Endothelial cell of umbilical vein (primary cell): ENCODE results near the gene PPOX. TPM values are rescaled to one million over a fixed set of nuclear protein-coding genes. Genes with fewer than 3 reads are reported as not detected.

ENCODE experiments used
- BruUV-seq: library from RNA; stranded (reverse); fragments of 400-500 nt; replicated peaks from 2 replicates; lab custom pipeline; 2021; lab: Mats Ljungman, UMichigan
- CTCF ChIA-PET: fragments of 300-600, 350-600 bp; sonication (Branson Sonifier 250); formaldehyde crosslinking; loops from one replicate; lab custom pipeline; 2021; ENCODE audit warnings: antibody characterized with exemption, inconsistent platforms; lab: Charles Lee
- POLR2A ChIA-PET: fragments of 300-600, 350-600 bp; sonication (Branson Sonifier 250); formaldehyde crosslinking; loops from one replicate; lab custom pipeline; 2021; ENCODE audit warnings: antibody characterized with exemption, inconsistent platforms; lab: Charles Lee
- DNase-seq: peaks from one replicate; pipeline ENCODE4 v3.0.0-alpha.2; 2011; ENCODE audit warnings: low read depth, low spot score
- FAIRE-seq: peaks from 2 replicates; lab custom pipeline; 2011; peaks lifted over from hg19 to GRCh38; lab: Jason Lieb, UNC
- H2AFZ ChIP-seq: 2 replicates; pipeline ENCODE4 v1.6.0; 2012; ENCODE audit warnings: low read depth, low read length, control low read depth, inconsistent platforms
- H3K27ac ChIP-seq: 2 replicates; pipeline ENCODE4 v1.5.1; 2011; ENCODE audit warnings: low read depth, mild to moderate bottlenecking, control low read depth, low read length, moderate library complexity; ENCODE audit not compliant: insufficient read depth
- H3K27me3 ChIP-seq, 2 experiments: 2 replicates each; pipeline versions ENCODE4 v1.6.0 to v1.6.1; 2011; ENCODE audit warnings: low read length in 2 of 2, mixed read lengths in 1 of 2; ENCODE audit not compliant: control insufficient read depth in 2 of 2, insufficient read depth in 2 of 2
- H3K36me3 ChIP-seq, 2 experiments: 2 replicates in 1 of 2; 3 replicates in 1 of 2; pipeline ENCODE4 v1.5.1; 2011; ENCODE audit warnings: low read length in 2 of 2, mild to moderate bottlenecking in 1 of 2, moderate library complexity in 1 of 2; ENCODE audit not compliant: control insufficient read depth in 2 of 2, insufficient read depth in 2 of 2; ENCODE audit errors: extremely low read depth in 1 of 2
- H3K4me1 ChIP-seq: 3 replicates; pipeline ENCODE4 v1.5.1; 2011; ENCODE audit warnings: mild to moderate bottlenecking, low read length; ENCODE audit not compliant: control insufficient read depth, insufficient read depth; ENCODE audit errors: extremely low read depth
- H3K4me2 ChIP-seq: 2 replicates; pipeline ENCODE4 v1.6.1; 2011; ENCODE audit warnings: low read length, control low read depth, mixed read lengths; ENCODE audit not compliant: insufficient read depth
- H3K4me3 ChIP-seq, 3 experiments: fragments of 200-600 bp in 1 of 3; sonication (generic), shearing (Covaris generic) in 1 of 3; replicated peaks in 1 of 3; 2 replicates each; pipeline ENCODE4 v1.5.1; 2011 to 2016; ENCODE audit warnings: control low read depth in 3 of 3, low read length in 3 of 3, mild to moderate bottlenecking in 2 of 3, inconsistent platforms in 1 of 3, low read depth in 1 of 3, moderate library complexity in 1 of 3; ENCODE audit not compliant: insufficient read depth in 1 of 3
- H3K79me2 ChIP-seq: 2 replicates; pipeline ENCODE4 v1.6.0; 2012; ENCODE audit warnings: low read length, inconsistent platforms; ENCODE audit not compliant: control insufficient read depth, insufficient read depth
- H3K9ac ChIP-seq: replicated peaks from 2 replicates; pipeline ENCODE3; 2011; ENCODE audit warnings: low read length, control low read depth; ENCODE audit not compliant: insufficient read depth; ENCODE audit errors: extremely low read depth
- H3K9me1 ChIP-seq: replicated peaks from 3 replicates; pipeline ENCODE4 v1.6.0; 2011; ENCODE audit warnings: mild to moderate bottlenecking, low read length; ENCODE audit not compliant: control insufficient read depth, insufficient read depth; ENCODE audit errors: extremely low read depth
- H3K9me3 ChIP-seq: replicated peaks from 2 replicates; pipeline ENCODE4 v1.5.1; 2012; ENCODE audit warnings: low read length, inconsistent platforms; ENCODE audit not compliant: control insufficient read depth, insufficient read depth
- H4K20me1 ChIP-seq: replicated peaks from 2 replicates; pipeline ENCODE3; 2011; ENCODE audit warnings: mild to moderate bottlenecking, low read length; ENCODE audit not compliant: control insufficient read depth, insufficient read depth; ENCODE audit errors: extremely low read depth
- CTCF ChIP-seq, 2 donors: IDR thresholded peaks; 1 replicate in 1 of 2; 2 replicates in 1 of 2; pipeline ENCODE4 v1.5.1; 2011; ENCODE audit warnings: low read length in 2 of 2, mild to moderate bottlenecking in 2 of 2, moderate library complexity in 2 of 2, control low read depth in 1 of 2, inconsistent platforms in 1 of 2, low read depth in 1 of 2; ENCODE audit not compliant: insufficient read depth in 1 of 2; ENCODE audit errors: extremely low read depth in 1 of 2
- EZH2 ChIP-seq: IDR thresholded peaks from 2 replicates; pipeline ENCODE4 v1.6.1; 2012; ENCODE audit warnings: borderline replicate concordance, low read depth, mild to moderate bottlenecking, moderate library complexity, low read length, inconsistent platforms; ENCODE audit not compliant: severe bottlenecking
- FOS ChIP-seq: IDR thresholded peaks from 2 replicates; pipeline ENCODE4 v1.6.1; 2011; ENCODE audit warnings: mild to moderate bottlenecking, low read length, moderate library complexity, borderline replicate concordance; ENCODE audit not compliant: insufficient read depth
- GATA2 ChIP-seq: IDR thresholded peaks from 2 replicates; pipeline ENCODE4 v1.7.0; 2011; ENCODE audit warnings: low read depth, mild to moderate bottlenecking, moderate library complexity, mixed read lengths, low read length; ENCODE audit not compliant: insufficient read length, insufficient read depth
- JUN ChIP-seq: IDR thresholded peaks from 2 replicates; pipeline ENCODE4 v1.6.1; 2011; ENCODE audit warnings: borderline replicate concordance, low read depth; ENCODE audit not compliant: insufficient read length, insufficient read depth
- MYC ChIP-seq: IDR thresholded peaks from one replicate; pipeline ENCODE4 v1.6.1; 2011; ENCODE audit warnings: mild to moderate bottlenecking, low read depth, low read length
- POLR2A ChIP-seq: IDR thresholded peaks from 2 replicates; pipeline ENCODE4 v1.6.1; 2012; ENCODE audit warnings: low read depth, mild to moderate bottlenecking, control low read depth, low read length
- POLR2AphosphoS5 ChIP-seq: IDR thresholded peaks from 2 replicates; pipeline ENCODE4 v1.6.1; 2012; ENCODE audit warnings: low read depth, mild to moderate bottlenecking, control low read depth, low read length, moderate library complexity; ENCODE audit not compliant: insufficient read depth
- dilution Hi-C: fragments of 300-500 bp; cut with MboI; formaldehyde crosslinking; loops from one replicate; pipeline ENCODE4 v1.15.0; 2019; ENCODE audit warnings: low sequenced_read_pairs; ENCODE audit not compliant: extremely low pct_ligation_motif_present
- intact Hi-C: fragments of 100-400 bp; cut with micrococcal nuclease; formaldehyde crosslinking; loops from one replicate; pipeline ENCODE4 v1.10.0; 2022
- polyA plus RNA-seq, 4 experiments: library from polyadenylated mRNA; depleted of rRNA in 3 of 4; stranded (reverse) in 3 of 4; unstranded in 1 of 4; fragments of >200 nt; gene quantifications; 2 replicates each; pipeline versions ENCODE4 v1.2.1 to v1.2.3, GENCODE V29; 2011 to 2012; ENCODE audit warnings: missing spikeins in 1 of 4
- total RNA-seq: library from RNA; stranded (reverse); gene quantifications from 2 replicates; pipeline ENCODE4 v1.2.3, GENCODE V29; 2021
- TF ChIP-seq, protein P1 (sequence below): IDR thresholded peaks from 2 replicates; pipeline ENCODE4 v1.6.1; 2011; ENCODE audit not compliant: insufficient read depth, insufficient read length

Gene PPOX
- total and polyA plus RNA-seq, 2 donors (not counting 3 experiments of a cell fraction or from before 2014, with no cell fraction given): 26.4 to 28.5 TPM

GRCh38 chr1:161190962-161191521 lies 24.8 kb downstream of the PPOX start:
- Histone ChIP-seq H3K9me1 (no peaks in the 10 kb centered on the region), H4K20me1 (no peaks in the 10 kb centered on the region), H3K27ac (no peak overlapping the region), H3K4me2 (no peak overlapping the region), H2AFZ (no peak overlapping the region), H3K79me2 (peaks cover 7% of the 10 kb centered on the region), H3K9ac (no peak overlapping the region), H3K9me3 (no peaks in the 10 kb centered on the region), H3K4me3 (no peak overlapping the region), H3K36me3 (peaks cover 3% of the 10 kb centered on the region in 2 experiments), H3K4me1 (peaks cover 14% of the 10 kb centered on the region), H3K27me3 (no peaks in the 10 kb centered on the region)
- BruUV-seq: no TSS peak
- dilution Hi-C loops (no loop called here), intact Hi-C loops (loop anchor here (1.0 kb wide), 1 partner anchor 21 kb away; no protein-coding TSS in a partner anchor)
- ChIA-PET CTCF (interaction anchor here (1.0 to 6.2 kb wide), 11 partner anchors 8 to 191 kb away, joined by 3 to 54 read pairs (median 8); partner anchors contain the start of genes NDUFS2, PPOX and TOMM40L), POLR2A (interaction anchor here (0.5 to 1.0 kb wide), 2 partner anchors 25 to 183 kb away, joined by 3 to 6 read pairs; partner anchors contain the start of gene PPOX)
- no peak for FAIRE-seq
- TF ChIP-seq EZH2: no peak
- DNase-seq: no peak

- dilution Hi-C loops: no loop called here
- DNase-seq (no peak), FAIRE-seq (no peak)
- Histone ChIP-seq H3K4me3 (no peak overlapping the region), H2AFZ (no peak overlapping the region), H3K9me3 (no peaks in the 10 kb centered on the region), H3K27me3 (no peaks in the 10 kb centered on the region), H3K79me2 (peaks cover 16% of the 10 kb centered on the region), H3K9me1 (no peaks in the 10 kb centered on the region), H3K4me2 (no peak overlapping the region), H3K27ac (no peak overlapping the region), H3K36me3 (peaks cover 3% of the 10 kb centered on the region in 2 experiments), H3K9ac (no peak overlapping the region), H4K20me1 (no peaks in the 10 kb centered on the region), H3K4me1 (peaks cover 17% of the 10 kb centered on the region)
- POLR2A ChIA-PET: interaction anchor here (1.0 kb wide), 1 partner anchor 26 kb away, joined by 3 read pairs; the partner anchor contains the start of gene PPOX
- TF ChIP-seq CTCF (IDR thresholded peaks at IDR 0.05; ENCODE audit: extremely low read depth in 1 of 2, insufficient read depth in 1 of 2, low read depth in 1 of 2, low read length in 2 of 2) (no peak), POLR2AphosphoS5 (no peak), FOS (no peak), EZH2 (no peak), JUN (no peak), MYC (no peak), GATA2 (no peak), POLR2A (no peak)
- TF ChIP-seq, protein P1, sequence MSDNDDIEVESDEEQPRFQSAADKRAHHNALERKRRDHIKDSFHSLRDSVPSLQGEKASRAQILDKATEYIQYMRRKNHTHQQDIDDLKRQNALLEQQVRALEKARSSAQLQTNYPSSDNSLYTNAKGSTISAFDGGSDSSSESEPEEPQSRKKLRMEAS: no peak
- BruUV-seq: no TSS peak
- intact Hi-C loops: loop anchor here (1.0 to 2.0 kb wide), 5 partner anchors 17 to 190 kb away; no protein-coding TSS in a partner anchor
- CTCF ChIA-PET: interaction anchor here (1.1 to 6.2 kb wide), 9 partner anchors 9 to 190 kb away, joined by 3 to 54 read pairs (median 8); partner anchors contain the start of genes APOA2, NDUFS2 and TOMM40L
Observed at GRCh38 chr1:161191971-161192370, 25.7 kb downstream of the PPOX start.
